Stimulated activated CD8-positive, alpha-beta memory T cell treated with anti-CD3 and anti-CD28 coated beads, Interleukin-12 subunit alpha, Interleukin-12 subunit beta, amount 100 ng/mL, for 24 hours (primary cell): ENCODE results near the gene DERL2.
"Not testable (repeated sequence)": the region's sequence is repeated elsewhere in the genome, so short reads cannot be mapped to it uniquely, and the experiment has no call there.

Experiments used
- DNase-seq: peaks from one replicate; pipeline ENCODE4 v3.0.0-alpha.2; 2020; ENCODE audit errors: extremely low read depth

The DERL2 gene

GRCh38 chr17:5437721-5438317, 48.2 kb downstream of the DERL2 start:
- no peak for DNase-seq

- not testable (repeated sequence) for DNase-seq
Observed at GRCh38 chr17:5435781-5436315, 50.1 kb downstream of the DERL2 start.

DNA sequence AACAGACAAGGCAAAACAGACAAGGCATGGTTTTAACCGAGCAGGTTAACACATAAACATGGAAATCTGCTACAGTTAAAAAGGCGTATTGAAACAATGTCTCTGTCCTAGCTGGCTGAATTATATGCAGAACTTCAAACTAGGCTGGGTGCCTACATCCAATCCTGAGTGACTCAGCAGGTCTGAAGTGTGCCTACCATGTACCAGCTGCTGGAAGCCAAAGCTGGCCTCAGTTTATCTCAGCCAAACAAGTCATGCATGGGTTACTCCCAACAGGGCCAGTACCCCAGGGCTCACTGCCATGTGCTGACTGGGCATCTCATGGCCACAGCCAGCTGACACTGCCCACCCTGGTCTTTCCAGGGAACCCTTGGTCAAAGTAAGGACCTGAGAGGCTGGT, 51.0 kb downstream of the DERL2 start:
- no peak for DNase-seq

GRCh38 chr17:5431949-5432556, 53.9 kb downstream of the DERL2 start:
- DNase-seq, result no peak

GRCh38 chr17:5431234-5431633, 54.7 kb downstream of the DERL2 start:
- not testable (repeated sequence) for DNase-seq

- no peak for DNase-seq
Observed at GRCh38 chr17:5430413-5430999, 55.5 kb downstream of the DERL2 start.

DNA sequence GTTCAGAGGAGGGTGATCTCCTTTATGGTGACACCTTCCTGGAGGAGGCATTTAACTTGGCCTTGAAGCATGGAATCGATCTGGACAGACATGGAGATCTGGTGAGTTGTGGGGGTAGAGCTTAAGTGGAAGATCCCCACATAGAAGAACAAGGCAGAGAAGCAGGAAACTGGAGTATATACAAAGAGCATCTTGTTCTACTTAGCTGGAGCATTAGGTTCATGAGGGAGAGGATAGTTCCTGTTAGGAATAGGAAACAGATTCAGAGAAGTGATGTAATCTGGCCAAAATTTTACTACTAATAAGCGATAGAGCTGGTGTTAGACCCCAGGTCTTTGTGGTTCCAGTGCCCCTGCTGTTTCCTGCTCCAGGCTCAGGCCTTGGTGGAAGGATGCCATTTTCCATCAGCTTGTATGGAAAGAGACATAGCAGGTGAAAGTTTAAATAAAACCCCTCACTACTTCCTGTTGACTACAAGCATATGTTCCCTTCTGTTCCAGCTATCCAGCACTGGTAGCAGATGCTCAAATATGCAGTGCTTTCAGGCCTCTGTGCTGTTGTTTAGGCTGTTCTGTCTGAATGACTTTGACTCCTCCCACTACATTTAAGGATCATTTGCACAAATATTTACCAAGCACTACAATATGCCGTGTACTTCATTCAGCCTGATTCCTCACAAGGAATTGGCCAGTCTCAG, 56.6 kb downstream of the DERL2 start:
- DNase-seq, result no peak

DNA sequence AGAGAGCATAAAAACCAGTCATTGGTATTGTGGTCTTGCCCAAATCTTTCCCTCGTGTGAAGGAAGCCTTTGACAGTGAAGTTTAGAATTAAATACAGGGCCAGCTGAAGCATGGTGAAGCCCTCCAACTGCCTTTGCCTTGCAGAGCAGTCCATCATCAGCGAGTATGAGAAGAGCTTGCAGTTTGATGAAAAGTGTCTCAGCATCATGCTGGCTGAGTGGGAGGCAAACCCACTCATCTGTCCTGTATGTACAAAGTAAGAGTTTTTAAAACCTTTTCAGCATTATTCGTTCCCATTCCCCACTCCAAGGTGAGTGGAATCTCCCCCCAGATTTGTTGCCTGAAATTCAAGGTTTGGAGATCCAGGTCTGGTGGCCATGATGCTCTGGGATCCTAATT, 60.2 kb downstream of the DERL2 start:
- DNase-seq, result no peak

DNA sequence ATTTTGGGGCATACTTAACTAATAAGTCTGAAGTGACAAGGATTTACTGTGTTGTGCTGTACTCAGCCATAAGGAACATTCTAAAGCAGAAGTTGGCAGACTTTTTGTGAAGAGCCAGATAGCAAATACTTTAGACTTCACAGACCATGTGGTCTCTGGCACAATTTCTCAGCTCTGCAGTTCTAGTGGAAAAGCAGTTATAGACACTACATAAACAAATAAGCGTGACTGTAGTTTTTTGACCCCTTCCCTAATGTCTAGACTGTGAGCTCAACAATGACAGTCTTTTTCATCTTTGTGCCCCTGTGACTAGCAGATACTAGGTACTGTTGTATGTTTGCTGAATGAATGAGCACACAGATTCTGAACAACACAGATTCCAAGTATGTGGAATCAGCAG, 61.1 kb downstream of the DERL2 start:
- no peak for DNase-seq

DNA sequence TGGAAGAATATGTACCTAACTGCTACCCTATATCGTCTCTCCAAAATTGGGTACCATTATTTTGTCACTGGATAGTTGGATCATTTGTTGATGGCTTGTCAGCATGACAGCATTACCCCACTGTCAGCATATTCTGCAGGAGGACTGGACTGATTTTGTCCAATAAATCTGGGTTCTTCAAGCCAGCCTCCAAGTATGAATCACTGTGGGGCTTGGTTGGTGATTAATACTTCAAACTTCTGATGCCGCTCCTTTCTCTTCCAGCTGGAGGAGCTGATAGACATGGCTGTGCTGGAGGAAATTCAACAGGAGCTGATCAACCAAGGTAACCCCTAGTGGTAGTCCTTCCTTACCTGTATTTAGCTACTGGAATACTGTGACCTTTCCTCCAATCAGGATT, 63.5 kb downstream of the DERL2 start:
- DNase-seq, result no peak
